Thyroid gland (tissue), 4 donors: ENCODE data around the gene SNRNP70.

ENCODE experiments used
- CTCF ChIP-seq, 6 experiments: fragments of 200-600 bp in 3 of 6; fragments of 450-650 bp in 3 of 6; sonication (generic) in 3 of 6; IDR thresholded peaks; one replicate each; pipeline ENCODE4 v1.5.1; 2016 to 2019; ENCODE audit warnings: antibody characterized with exemption in 6 of 6, mild to moderate bottlenecking in 2 of 6, inconsistent platforms in 1 of 6, moderate library complexity in 1 of 6
- POLR2A ChIP-seq, 2 donors: fragments of 450-650 bp; IDR thresholded peaks; one replicate each; pipeline ENCODE4 v1.6.1; 2017; ENCODE audit warnings: antibody characterized with exemption in 2 of 2, mild to moderate bottlenecking in 2 of 2, moderate library complexity in 1 of 2

DNA sequence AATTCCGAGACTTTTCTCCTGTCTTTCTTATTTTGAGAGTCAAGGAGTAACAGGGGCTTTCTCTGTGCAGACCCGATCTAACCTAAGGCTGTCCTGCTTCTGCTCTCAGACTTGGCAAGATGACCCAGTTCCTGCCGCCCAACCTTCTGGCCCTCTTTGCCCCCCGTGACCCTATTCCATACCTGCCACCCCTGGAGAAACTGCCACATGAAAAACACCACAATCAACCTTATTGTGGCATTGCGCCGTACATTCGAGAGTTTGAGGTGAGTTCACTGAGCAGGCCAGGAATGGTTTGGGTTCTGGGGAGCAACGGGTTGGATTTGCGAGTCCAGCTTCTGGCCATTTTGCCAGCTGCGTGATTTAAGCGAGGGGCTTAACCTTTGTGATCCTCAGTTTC is 1.0 kb downstream of the SNRNP70 start:
- no peak for TF ChIP-seq CTCF (IDR thresholded peaks at IDR 0.05)
- no peak for TF ChIP-seq POLR2A (IDR thresholded peaks at IDR 0.05)
